PC-9 (cell line): ENCODE results near the gene KDM4C.

Experiments used
- EZH2 ChIP-seq: fragments of 200-600 bp; sonication (generic); IDR thresholded peaks from 2 replicates; pipeline ENCODE4 v1.8.0; 2017; ENCODE audit warnings: antibody characterized with exemption, low read depth
- TF ChIP-seq, protein P1 (sequence below): fragments of 200-600 bp; sonication (generic); conservative IDR thresholded peaks from 2 replicates; pipeline ENCODE4 v1.6.1; 2017; ENCODE audit warnings: mixed run types, antibody characterized with exemption, mild to moderate bottlenecking, moderate library complexity

GRCh38 chr9:6876195-6876894, 118.6 kb downstream of the KDM4C start:
- TF ChIP-seq, protein P1, sequence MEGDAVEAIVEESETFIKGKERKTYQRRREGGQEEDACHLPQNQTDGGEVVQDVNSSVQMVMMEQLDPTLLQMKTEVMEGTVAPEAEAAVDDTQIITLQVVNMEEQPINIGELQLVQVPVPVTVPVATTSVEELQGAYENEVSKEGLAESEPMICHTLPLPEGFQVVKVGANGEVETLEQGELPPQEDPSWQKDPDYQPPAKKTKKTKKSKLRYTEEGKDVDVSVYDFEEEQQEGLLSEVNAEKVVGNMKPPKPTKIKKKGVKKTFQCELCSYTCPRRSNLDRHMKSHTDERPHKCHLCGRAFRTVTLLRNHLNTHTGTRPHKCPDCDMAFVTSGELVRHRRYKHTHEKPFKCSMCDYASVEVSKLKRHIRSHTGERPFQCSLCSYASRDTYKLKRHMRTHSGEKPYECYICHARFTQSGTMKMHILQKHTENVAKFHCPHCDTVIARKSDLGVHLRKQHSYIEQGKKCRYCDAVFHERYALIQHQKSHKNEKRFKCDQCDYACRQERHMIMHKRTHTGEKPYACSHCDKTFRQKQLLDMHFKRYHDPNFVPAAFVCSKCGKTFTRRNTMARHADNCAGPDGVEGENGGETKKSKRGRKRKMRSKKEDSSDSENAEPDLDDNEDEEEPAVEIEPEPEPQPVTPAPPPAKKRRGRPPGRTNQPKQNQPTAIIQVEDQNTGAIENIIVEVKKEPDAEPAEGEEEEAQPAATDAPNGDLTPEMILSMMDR: no peak
- no peak for TF ChIP-seq EZH2
